Renal cortex interstitium (tissue), 11 donors: ENCODE results near the gene IRX2. TPM values are rescaled to one million over a fixed set of nuclear protein-coding genes. Genes with fewer than 3 reads are reported as not detected.

Experiments
- DNase-seq, 11 donors: peaks; one replicate each; pipeline ENCODE4 v3.0.0-alpha.2; 2013; ENCODE audit warnings: low read depth in 9 of 11, low spot score in 4 of 11; ENCODE audit errors: extremely low read depth in 1 of 11
- polyA plus RNA-seq, 3 donors: library from polyadenylated mRNA; unstranded; fragments of 120-200 nt; gene quantifications; one replicate each; pipeline ENCODE4 v1.2.1, GENCODE V29; 2013; ENCODE audit not compliant: insufficient read length in 3 of 3

The IRX2 gene
- polyA plus RNA-seq, 3 donors, result 19.8 to 29.6 (median 27.0) TPM

- no peak for DNase-seq
Measured at GRCh38 chr5:2759091-2759490, 7.6 kb upstream of the IRX2 start.

GRCh38 chr5:2758632-2759031, 7.2 kb upstream of the IRX2 start:
- DNase-seq, result no peak

- DNase-seq, result no peak
Measured at GRCh38 chr5:2757563-2758351, 6.3 kb upstream of the IRX2 start.

DNA sequence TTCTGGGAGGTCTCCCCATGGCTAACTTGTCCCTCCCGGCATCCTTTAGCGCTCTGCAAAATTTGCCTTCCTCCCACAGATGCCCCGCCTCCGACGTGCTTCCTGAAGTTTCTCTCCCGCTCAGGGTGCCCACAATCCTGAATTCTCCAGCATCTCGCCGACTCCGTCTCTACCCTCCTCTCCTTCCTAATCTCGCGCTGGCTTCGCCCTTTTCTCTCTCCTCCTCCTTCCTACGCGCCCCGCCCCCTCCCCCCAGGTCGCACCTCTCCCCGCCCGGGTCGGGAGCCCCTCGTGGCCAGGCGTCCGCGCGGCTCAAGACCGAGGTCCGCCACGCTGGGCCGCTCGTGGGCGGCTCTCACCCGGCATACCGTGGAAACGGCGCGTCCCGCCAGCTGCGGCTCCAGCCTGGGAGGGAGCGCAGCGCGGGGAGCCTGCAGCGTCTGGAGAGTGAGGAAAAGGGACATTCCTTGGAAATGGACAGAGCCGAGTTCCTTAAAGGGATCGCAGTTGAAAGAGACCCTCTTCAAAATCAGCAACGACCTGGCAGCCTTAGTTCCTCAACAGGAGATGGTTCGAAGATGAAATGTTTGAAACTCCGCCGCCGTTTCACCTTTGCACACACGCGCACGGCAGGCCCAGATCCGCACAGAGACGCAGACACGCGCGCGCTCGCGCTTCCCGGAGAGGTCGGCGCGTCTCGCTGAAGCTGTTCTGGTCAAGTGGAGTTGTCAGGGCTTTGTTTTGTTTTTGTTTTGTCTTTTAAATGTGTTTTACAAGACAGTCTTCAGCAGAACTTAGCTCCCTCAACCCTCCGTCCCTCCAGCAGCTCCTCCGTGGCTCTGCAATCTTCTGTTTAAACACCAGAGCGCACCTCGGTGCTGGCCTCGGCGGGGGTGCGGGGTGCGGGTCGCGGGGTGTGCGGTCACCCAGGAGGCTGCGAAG, 5.0 kb upstream of the IRX2 start:
- DNase-seq, result no peak

GRCh38 chr5:2755681-2756171, 4.2 kb upstream of the IRX2 start:
- no peak for DNase-seq

DNA sequence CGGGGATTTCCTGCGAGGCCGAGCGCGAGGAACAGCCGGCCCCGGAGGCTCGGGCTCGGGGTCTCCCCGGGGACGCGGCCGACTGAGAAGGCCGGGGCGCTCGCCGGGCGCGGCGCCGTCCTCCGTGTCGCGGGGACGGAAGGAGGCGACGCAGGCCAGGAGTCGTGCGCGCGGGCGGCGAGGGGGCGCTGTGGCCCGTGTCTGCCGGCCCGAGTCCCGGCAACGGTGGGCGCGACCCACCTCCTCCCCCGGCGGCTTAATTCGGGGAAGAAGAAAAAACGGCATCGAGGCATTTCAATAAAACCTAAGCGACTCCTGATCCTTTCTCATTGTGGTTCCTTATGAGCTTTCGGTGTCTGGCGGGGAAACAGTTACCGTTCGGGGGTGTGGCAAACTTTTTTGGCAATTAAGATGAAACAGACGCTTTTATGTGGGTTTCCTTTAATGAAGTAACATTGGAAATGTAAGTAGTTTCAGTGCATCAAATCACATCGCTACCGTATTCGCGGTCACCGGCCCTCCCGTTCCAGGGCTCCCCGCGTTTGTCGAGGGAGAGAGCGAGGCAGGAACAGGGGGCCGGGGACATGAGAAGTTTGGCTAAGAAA, 3.7 kb upstream of the IRX2 start:
- DNase-seq, result no peak

- DNase-seq, result no peak
Measured at GRCh38 chr5:2754581-2755075, 3.2 kb upstream of the IRX2 start.

DNA sequence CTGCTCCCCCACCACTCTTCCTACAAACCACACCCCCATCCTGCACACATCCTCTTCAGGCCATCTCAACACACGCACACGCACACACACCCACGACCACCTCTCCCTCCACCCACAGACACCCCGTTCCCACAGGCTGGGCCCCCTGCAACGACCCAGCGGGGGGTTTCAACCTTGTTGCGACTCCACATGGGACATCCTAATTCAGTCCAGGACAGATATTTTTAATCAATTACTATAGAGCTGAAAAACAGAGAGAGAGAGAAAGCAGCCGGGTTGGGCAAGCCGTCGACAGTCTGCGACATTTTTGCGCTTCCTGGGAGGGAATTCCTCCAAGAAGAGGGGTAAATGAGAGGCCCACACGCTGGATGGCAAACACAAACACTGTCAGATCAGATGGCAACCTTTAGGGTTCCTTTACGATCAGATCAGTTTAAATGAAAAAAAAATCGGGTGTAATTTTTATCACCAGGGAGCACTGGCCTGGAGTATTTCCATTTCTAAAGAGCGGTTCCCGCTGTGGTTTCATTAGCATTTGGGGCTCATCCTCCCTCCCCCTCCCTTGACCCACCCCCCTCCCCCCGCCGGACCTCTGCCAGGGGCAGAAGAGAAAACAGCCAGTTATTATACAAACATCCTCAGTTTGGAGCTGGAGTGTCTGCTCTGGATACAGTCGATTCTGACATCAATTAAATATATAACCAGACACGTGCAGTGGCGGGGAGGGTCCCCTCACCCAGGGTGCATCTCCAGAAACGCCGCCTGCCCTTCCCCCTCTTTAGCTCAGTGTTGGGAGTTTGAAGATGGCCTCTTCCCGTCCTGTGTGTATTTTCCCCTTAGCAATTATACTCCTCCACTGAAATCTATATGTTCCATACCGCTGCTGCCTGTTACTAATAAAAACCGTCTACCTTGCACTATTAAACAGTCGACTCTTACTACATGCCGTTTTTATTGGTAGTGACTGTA, 2.3 kb upstream of the IRX2 start:
- no peak for DNase-seq

DNA sequence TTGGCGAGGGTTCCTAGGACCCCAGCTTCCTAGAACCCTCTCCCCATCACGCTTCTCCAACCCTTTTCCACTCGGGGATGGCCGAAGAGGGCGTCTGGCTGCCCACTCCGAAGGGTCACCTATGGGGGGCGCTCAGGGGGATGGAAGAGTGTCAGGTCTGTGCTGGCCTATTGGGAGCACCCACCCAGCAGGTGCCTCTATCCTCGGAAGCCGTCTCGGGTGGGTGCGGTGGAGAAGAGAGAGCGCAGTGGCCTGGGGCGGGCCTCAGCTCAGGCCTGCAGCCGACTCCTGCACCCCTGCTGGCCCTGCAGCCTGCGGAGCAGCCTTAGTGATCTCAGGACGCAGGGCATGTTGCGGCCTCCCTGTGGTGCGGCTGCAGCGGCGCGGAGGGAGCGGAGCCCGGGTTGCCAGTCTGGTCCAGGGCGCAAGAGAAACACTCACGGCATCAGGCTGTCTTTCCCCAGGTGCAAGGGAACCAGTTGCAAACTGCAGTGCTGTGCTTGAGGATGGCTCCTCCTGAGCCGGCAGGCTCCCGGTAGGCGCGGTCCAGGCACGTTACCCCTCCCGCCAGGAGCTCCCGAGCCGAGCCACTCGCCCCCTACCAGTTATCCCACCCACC, 1.5 kb upstream of the IRX2 start:
- no peak for DNase-seq

- DNase-seq, result no peak
Measured at GRCh38 chr5:2752059-2752820, 763 bp upstream of the IRX2 start.

- DNase-seq, result no peak
Measured at GRCh38 chr5:2750758-2751464, 566 bp downstream of the IRX2 start.

DNA sequence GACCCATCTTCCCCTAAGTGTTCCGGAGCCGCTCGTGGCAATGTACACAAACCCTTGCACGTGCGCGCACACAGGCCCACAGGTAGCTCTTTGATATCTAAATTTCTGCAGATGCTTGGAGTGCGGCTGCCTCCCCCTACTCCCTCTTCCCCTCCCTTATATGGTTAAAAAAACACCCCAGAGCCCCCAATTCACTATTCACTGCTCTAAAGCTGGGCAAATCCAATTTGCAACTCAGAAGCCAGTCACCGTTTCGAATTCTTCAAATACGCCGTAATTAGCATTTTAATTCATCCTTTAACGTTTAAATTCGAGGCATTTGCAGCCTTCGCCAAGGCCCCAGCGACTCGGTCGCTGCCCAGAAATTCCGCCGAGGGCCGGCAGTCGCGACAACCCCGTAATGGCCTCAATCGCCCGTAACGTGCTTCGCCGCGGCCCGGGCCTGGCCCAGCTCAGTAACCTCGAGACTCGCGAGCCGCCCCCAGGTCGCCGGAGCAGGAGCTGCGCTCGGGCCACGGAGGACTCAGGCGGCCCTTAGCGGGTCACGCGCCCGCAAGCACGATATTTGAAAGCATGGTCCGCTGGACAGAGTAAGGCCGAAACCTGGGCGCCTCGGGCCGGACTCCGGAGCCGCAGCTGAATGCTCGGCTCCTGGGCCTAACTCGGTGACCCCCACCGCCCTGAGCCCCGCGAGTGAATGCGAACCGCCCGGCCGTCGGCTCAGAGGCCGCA, 1.3 kb downstream of the IRX2 start:
- DNase-seq, result no peak

GRCh38 chr5:2749514-2750025, 1.9 kb downstream of the IRX2 start:
- no peak for DNase-seq

- no peak for DNase-seq
Measured at GRCh38 chr5:2748861-2749513, 2.5 kb downstream of the IRX2 start.

- DNase-seq, result no peak
Measured at GRCh38 chr5:2748179-2748860, 3.2 kb downstream of the IRX2 start.
